PC-3 (cell line): ENCODE data around the gene P3H3. TPM values are rescaled to one million over a fixed set of nuclear protein-coding genes. Genes with fewer than 3 reads are reported as not detected.

Source experiments
- ATAC-seq: fragments of 200-7000 bp; cut with Tn5 transposase; 2 replicates; pipeline ENCODE4 v1.9.1; 2020; ENCODE audit warnings: mild to moderate bottlenecking, moderate library complexity
- BruUV-seq: library from RNA; stranded (reverse); fragments of 400-500 nt; replicated peaks from 2 replicates; lab custom pipeline; 2021; lab: Mats Ljungman, UMichigan
- CTCF ChIA-PET: fragments of 300-600 bp; sonication (Branson Sonifier 250); formaldehyde crosslinking; loops from one replicate; lab custom pipeline; 2022; ENCODE audit warnings: antibody characterized with exemption; lab: Charles Lee
- POLR2A ChIA-PET: fragments of 300-600 bp; sonication (Branson Sonifier 250); formaldehyde crosslinking; loops from one replicate; lab custom pipeline; 2022; ENCODE audit warnings: antibody characterized with exemption; ENCODE audit not compliant: unreplicated experiment; lab: Charles Lee
- DNase-seq: peaks from one replicate; pipeline ENCODE4 v3.0.0-alpha.2; 2015
- H2AFZ ChIP-seq: fragments of 300-600 bp; sonication (generic); 2 replicates; pipeline ENCODE4 v1.6.0; 2016; ENCODE audit warnings: antibody characterized with exemption, low read length
- H3F3A ChIP-seq: fragments of 300-600 bp; sonication (generic); one replicate; pipeline ENCODE4 v1.6.0; 2017; ENCODE audit warnings: antibody characterized with exemption, low read length, control low read depth, mild to moderate bottlenecking; ENCODE audit not compliant: unreplicated experiment
- H3K27ac ChIP-seq: fragments of 300-600 bp; sonication (generic); 2 replicates; pipeline ENCODE4 v1.5.1; 2016; ENCODE audit warnings: mild to moderate bottlenecking, low read length
- H3K27me3 ChIP-seq: fragments of 300-600 bp; sonication (generic); 2 replicates; pipeline ENCODE4 v1.6.1; 2016; ENCODE audit warnings: low read length, mixed read lengths
- H3K36me3 ChIP-seq: fragments of 300-600 bp; sonication (generic); 2 replicates; pipeline ENCODE4 v1.6.1; 2016; ENCODE audit warnings: low read depth, mixed run types, low read length, mixed read lengths
- H3K4me1 ChIP-seq: fragments of 300-600 bp; sonication (generic); 2 replicates; pipeline ENCODE4 v1.5.1; 2016; ENCODE audit warnings: low read length; ENCODE audit not compliant: insufficient read depth
- H3K4me2 ChIP-seq: fragments of 300-600 bp; sonication (generic); 2 replicates; pipeline ENCODE4 v1.6.0; 2016; ENCODE audit warnings: low read length
- H3K4me3 ChIP-seq: fragments of 300-600 bp; sonication (generic); 2 replicates; pipeline ENCODE4 v1.5.1; 2016; ENCODE audit warnings: mild to moderate bottlenecking, low read length, mixed read lengths
- H3K79me2 ChIP-seq: fragments of 300-600 bp; sonication (generic); 2 replicates; pipeline ENCODE4 v1.6.1; 2017; ENCODE audit warnings: low read length, mixed read lengths
- H3K9ac ChIP-seq: fragments of 300-600 bp; sonication (generic); 2 replicates; pipeline ENCODE4 v1.6.0; 2016; ENCODE audit warnings: mild to moderate bottlenecking, low read length
- H3K9me2 ChIP-seq: fragments of 300-600 bp; sonication (generic); replicated peaks from 2 replicates; pipeline ENCODE4 v1.6.1; 2016; ENCODE audit warnings: mixed run types, low read length, mixed read lengths
- H3K9me3 ChIP-seq: fragments of 300-600 bp; sonication (generic); 2 replicates; pipeline ENCODE4 v1.6.1; 2016; ENCODE audit warnings: low read length, mixed read lengths
- H4K20me1 ChIP-seq: fragments of 300-600 bp; sonication (generic); 2 replicates; pipeline ENCODE4 v1.6.1; 2016; ENCODE audit warnings: low read length, mixed read lengths
- EZH2 ChIP-seq: fragments of 300-600 bp; sonication (generic); IDR thresholded peaks from one replicate; pipeline ENCODE4 v1.6.1; 2017; ENCODE audit warnings: antibody characterized with exemption, mild to moderate bottlenecking, low read length; ENCODE audit not compliant: unreplicated experiment
- EZH2phosphoT487 ChIP-seq: fragments of 300-600 bp; sonication (generic); IDR thresholded peaks from 2 replicates; pipeline ENCODE4 v1.6.1; 2018; ENCODE audit warnings: mild to moderate bottlenecking, antibody characterized with exemption, low read length, borderline replicate concordance
- intact Hi-C: fragments of 100-400 bp; cut with micrococcal nuclease; formaldehyde crosslinking; loops from 2 replicates; pipeline ENCODE4 v1.9.0; 2023
- total RNA-seq: library from RNA; depleted of rRNA; stranded (reverse); fragments of >200 nt; gene quantifications from 2 replicates; pipeline ENCODE4 v1.2.3, GENCODE V29; 2014
- TF ChIP-seq, protein P1 (sequence below): fragments of 300-600 bp; sonication (generic); conservative IDR thresholded peaks from 2 replicates; pipeline ENCODE4 v1.5.1; 2017; ENCODE audit warnings: antibody characterized with exemption, low read depth, mild to moderate bottlenecking, low read length

Gene P3H3
- total RNA-seq, 1 experiment from 2014 or later, result 9.3 TPM

DNA sequence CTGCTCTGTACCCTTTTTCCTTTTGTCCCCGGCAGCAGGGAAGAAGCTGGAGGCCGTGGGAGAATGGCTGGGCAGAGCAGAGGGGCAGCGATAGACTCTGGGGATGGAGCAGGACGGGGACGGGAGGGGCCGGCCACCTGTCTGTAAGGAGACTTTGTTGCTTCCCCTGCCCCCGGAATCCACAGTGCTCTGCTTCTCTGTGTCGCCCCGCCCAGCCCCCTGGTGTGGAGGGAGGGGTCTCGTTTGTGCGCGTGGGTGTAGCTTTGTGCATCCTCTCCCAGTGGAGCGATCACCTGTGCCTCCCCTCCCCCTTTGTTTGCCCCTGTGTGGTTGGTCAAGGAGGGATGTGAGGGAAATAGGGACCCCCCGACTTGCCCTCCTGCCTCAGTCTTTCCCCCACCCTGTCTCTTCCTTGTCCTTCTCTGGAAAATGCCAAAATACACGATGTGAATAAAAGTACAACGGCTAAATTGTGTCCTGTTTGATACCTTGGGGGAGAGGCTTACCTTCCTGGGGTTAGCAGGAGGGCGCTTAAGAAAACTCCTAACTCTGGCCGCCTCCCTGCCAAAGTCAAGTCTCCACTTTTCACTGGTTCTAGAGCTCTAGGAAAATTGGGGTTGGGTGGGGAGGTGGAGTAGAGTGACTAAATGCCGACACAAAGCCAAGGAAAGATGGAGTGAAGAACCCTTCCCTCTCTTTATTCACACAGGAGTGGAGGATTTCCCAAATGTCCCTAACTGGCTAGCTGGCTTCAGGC is 38.1 kb downstream of the P3H3 start:
- Histone ChIP-seq H3K4me1 (peaks cover 30% of the 10 kb centered on the region), H4K20me1 (peaks cover 23% of the 10 kb centered on the region), H3K27ac (0 out of 2 replicates have a peak overlapping the region, but pooled peaks have one; percentile 9), H3K27me3 (no peaks in the 10 kb centered on the region), H3K9ac (0 out of 2 replicates have a peak overlapping the region, but pooled peaks have one; percentile 20), H3F3A (no peaks in the 10 kb centered on the region), H2AFZ (peak overlapping the region; percentile 86), H3K4me3 (peak overlapping the region; percentile 73), H3K36me3 (peaks cover 28% of the 10 kb centered on the region), H3K9me3 (no peaks in the 10 kb centered on the region), H3K9me2 (no peaks in the 10 kb centered on the region), H3K4me2 (peak overlapping the region; percentile 98), H3K79me2 (peaks cover 28% of the 10 kb centered on the region)
- TF ChIP-seq EZH2, result no peak
- TF ChIP-seq EZH2phosphoT487, result no peak
- TF ChIP-seq, protein P1, sequence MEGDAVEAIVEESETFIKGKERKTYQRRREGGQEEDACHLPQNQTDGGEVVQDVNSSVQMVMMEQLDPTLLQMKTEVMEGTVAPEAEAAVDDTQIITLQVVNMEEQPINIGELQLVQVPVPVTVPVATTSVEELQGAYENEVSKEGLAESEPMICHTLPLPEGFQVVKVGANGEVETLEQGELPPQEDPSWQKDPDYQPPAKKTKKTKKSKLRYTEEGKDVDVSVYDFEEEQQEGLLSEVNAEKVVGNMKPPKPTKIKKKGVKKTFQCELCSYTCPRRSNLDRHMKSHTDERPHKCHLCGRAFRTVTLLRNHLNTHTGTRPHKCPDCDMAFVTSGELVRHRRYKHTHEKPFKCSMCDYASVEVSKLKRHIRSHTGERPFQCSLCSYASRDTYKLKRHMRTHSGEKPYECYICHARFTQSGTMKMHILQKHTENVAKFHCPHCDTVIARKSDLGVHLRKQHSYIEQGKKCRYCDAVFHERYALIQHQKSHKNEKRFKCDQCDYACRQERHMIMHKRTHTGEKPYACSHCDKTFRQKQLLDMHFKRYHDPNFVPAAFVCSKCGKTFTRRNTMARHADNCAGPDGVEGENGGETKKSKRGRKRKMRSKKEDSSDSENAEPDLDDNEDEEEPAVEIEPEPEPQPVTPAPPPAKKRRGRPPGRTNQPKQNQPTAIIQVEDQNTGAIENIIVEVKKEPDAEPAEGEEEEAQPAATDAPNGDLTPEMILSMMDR, result no peak
- CTCF ChIA-PET, result no interaction called here
- intact Hi-C loops, result loop anchor here (5.0 kb wide), 1 partner anchor 61 kb away; the partner anchor contains the start of gene ATN1
- no TSS peak for BruUV-seq
- DNase-seq, result no peak
- no peak for ATAC-seq
- POLR2A ChIA-PET, result interaction anchor here (0.5 kb wide), 2 partner anchors 7 to 231 kb away, joined by 3 to 16 read pairs; partner anchors contain the start of gene LPAR5

DNA sequence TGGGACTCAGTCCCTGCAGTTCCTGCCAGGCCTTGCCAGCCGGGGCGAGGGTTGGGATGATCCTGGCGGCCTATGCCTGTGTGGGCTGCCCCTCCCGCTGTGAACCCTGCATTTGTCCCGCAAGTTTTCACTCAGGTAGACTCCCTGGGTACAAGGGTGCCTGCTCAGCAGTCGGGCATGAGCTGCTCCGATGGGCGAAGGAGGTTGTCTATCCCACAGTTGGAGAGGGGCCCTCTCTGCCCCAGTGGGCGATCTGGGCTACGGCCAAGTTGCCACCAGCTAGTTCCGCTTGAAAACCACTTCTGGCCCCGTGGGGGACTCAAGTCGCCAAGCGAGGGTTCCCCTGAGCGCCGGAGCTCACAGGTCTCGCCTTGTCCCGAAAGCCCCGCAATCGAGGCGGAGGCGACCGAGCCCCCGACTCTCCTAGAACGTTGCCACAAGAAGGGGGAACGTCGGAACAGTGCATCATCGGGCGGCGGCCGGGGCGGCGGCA is 38.8 kb downstream of the P3H3 start:
- ChIA-PET POLR2A (interaction anchor here (0.5 to 0.7 kb wide), 3 partner anchors 8 to 231 kb away, joined by 3 to 16 read pairs (median 6); partner anchors contain the start of gene LPAR5), CTCF (no interaction called here)
- Histone ChIP-seq H3K4me2 (peak overlapping the region; percentile 98), H3K36me3 (peaks cover 27% of the 10 kb centered on the region), H3F3A (peaks cover 2% of the 10 kb centered on the region), H3K79me2 (peaks cover 28% of the 10 kb centered on the region), H4K20me1 (peaks cover 23% of the 10 kb centered on the region), H3K9me3 (no peaks in the 10 kb centered on the region), H3K4me3 (peak overlapping the region; percentile 73), H3K4me1 (peaks cover 36% of the 10 kb centered on the region), H3K27ac (peak overlapping the region; percentile 9; the same call in 1 of the 2 replicates), H2AFZ (peak overlapping the region; percentile 86), H3K9me2 (no peaks in the 10 kb centered on the region), H3K27me3 (no peaks in the 10 kb centered on the region), H3K9ac (0 out of 2 replicates have a peak overlapping the region, but pooled peaks have one; percentile 20)
- ATAC-seq, result peak; percentile 32
- intact Hi-C loops, result loop anchor here (5.0 kb wide), 1 partner anchor 60 kb away; the partner anchor contains the start of gene ATN1
- TF ChIP-seq, protein P1, result no peak
- no peak for TF ChIP-seq EZH2
- no peak for TF ChIP-seq EZH2phosphoT487
- DNase-seq, result peak; percentile 24
- TSS peak; percentile 26 for BruUV-seq
